Retinal pigment epithelial cell (primary cell): ENCODE data around the gene SSH3.

Experiments
- DNase-seq: peaks from one replicate; pipeline ENCODE4 v3.0.0-alpha.2; 2010; ENCODE audit warnings: low read depth
- H3K4me3 ChIP-seq: 2 replicates; pipeline ENCODE4 v1.5.1; 2011; ENCODE audit warnings: mild to moderate bottlenecking, low read length, control low read depth, moderate library complexity
- TF ChIP-seq, protein P1 (sequence below): conservative IDR thresholded peaks from 2 replicates; pipeline ENCODE4 v1.5.1; 2011; ENCODE audit warnings: low read depth, low read length, control low read depth, inconsistent platforms

Gene SSH3

DNA sequence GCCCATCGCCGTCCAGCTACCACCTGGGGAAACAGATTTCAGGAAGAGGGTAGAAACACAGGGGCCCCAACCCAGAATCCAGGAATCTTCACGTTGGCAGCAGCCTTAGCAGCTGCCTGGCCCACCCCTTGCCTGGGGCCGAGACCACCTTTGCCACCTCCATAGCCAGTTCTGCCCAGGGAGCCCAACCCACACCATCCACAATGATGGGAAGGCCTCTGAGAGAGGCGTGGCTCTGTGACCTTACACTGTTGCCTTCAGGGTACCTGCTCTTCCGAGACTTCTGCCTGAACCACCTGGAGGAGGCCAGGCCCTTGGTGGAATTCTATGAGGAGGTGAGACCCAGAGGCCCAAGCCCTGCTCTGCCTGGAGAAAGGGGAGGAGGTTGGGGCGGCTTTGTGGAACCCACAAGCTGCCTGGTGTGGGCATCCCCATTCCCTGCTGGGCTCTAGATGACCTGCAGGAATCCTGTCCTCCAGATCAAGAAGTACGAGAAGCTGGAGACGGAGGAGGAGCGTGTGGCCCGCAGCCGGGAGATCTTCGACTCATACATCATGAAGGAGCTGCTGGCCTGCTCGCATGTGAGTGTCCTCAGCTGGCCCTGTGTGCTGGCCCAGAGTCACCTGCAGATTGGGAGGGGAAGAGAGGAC is 24.3 kb upstream of the SSH3 start:
- no peak overlapping the region for H3K4me3 ChIP-seq
- DNase-seq, result no peak
- TF ChIP-seq, protein P1, sequence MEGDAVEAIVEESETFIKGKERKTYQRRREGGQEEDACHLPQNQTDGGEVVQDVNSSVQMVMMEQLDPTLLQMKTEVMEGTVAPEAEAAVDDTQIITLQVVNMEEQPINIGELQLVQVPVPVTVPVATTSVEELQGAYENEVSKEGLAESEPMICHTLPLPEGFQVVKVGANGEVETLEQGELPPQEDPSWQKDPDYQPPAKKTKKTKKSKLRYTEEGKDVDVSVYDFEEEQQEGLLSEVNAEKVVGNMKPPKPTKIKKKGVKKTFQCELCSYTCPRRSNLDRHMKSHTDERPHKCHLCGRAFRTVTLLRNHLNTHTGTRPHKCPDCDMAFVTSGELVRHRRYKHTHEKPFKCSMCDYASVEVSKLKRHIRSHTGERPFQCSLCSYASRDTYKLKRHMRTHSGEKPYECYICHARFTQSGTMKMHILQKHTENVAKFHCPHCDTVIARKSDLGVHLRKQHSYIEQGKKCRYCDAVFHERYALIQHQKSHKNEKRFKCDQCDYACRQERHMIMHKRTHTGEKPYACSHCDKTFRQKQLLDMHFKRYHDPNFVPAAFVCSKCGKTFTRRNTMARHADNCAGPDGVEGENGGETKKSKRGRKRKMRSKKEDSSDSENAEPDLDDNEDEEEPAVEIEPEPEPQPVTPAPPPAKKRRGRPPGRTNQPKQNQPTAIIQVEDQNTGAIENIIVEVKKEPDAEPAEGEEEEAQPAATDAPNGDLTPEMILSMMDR, result no peak

DNA sequence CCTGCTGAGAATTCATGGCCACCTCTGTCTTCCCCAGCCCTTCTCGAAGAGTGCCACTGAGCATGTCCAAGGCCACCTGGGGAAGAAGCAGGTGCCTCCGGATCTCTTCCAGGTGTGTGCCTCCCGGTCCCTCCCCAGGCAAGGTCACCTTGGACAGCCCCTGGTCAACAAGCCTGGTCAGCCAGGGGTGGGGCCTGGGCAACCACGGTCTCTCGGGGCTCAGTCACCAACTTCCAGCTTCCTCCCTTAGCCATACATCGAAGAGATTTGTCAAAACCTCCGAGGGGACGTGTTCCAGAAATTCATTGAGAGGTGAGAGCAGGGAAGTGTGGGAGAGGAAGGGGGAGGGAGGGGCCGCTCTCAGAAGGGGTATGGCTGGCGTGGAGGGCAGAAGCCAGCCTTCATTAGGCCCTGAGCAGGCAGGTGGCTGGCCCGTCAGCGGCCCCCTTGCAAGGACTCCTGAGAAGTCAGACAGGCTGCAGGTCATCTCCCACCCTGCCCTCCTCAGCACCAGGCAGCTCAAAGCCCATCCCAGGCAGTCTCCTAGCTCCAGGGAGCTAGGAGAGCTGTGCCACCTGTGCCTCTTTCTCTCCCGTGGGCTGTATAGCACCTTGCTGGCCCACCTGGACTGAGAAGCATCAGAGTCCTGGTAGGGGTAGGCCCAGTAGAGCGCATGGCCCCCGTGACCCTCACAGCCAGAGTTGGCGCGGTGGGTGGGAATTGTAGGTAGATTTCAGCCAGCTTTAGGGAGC is 23.6 kb upstream of the SSH3 start:
- DNase-seq, result no peak
- TF ChIP-seq, protein P1, result no peak
- no peak overlapping the region for H3K4me3 ChIP-seq

DNA sequence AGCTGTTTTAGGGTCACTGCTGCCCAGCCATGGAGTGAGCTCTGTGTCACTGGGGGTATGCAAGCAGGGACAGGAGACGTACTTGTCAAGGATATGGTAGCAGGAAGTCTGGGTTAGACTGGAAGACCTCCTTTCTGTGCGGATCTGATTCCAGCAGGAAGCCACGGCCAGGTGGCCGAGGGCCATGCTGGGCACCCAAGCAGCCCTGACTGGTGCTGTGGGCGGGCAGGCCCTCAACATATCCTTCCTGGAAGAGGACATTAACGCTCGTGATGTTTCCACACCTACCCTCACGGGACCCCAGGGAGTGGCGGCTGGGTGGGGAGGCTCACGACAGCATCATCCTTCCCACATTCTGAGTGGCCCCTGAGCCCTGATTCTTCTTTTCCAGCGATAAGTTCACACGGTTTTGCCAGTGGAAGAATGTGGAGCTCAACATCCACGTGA is 23.0 kb upstream of the SSH3 start:
- DNase-seq, result no peak
- H3K4me3 ChIP-seq, result no peak overlapping the region
- TF ChIP-seq, protein P1, result no peak

DNA sequence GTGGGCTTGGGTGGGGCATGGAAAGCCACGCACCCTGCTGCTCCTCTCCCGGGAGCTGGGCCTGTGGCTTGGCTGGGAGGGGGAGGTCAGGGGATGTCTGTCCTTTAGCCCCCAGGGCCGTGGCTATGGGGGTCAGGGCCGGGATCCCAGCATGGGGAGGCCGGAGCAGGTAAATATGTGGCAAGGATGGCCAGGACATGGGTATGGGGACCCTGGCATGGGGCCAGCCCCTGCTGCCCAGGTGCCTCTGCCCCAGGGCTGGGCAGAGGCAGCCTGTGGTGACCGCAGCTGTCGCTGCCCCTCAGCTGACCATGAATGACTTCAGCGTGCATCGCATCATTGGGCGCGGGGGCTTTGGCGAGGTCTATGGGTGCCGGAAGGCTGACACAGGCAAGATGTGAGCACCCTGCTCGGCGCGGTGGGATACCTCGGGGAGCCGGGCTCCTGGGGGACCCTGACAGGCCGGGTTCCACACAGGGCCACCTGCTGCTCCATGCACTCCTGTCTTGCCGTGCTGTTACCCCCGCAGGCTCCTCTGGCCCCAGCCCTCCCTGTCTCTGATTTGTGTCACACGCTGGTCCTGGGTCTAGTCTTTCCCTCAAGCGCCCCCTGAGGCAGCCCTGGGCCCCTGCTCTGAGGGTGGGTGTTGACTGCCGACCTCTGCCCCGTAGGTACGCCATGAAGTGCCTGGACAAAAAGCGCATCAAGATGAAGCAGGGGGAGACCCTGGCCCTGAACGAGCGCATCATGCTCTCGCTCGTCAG is 22.4 kb upstream of the SSH3 start:
- no peak overlapping the region for H3K4me3 ChIP-seq
- no peak for DNase-seq
- TF ChIP-seq, protein P1, result no peak

DNA sequence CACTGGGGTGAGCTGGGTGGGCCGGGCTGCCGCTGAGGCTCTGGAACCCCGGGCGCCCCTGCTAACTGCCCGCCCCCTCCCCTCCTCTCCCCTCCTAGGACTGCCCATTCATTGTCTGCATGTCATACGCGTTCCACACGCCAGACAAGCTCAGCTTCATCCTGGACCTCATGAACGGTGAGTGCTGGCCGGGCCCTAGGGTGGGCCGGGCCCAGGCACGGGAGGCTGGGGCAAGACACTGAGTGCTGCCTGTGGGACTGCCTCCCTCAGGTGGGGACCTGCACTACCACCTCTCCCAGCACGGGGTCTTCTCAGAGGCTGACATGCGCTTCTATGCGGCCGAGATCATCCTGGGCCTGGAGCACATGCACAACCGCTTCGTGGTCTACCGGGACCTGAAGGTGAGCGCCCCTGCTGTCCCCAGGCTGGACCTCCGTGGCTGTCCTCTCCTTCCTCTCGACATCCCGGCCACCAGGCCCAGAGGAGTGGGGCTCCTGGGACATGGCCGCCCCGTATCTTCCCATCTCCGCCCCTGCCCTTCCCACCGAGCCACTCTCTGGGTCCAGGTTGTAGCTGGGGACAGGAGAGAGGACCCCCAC is 21.7 kb upstream of the SSH3 start:
- TF ChIP-seq, protein P1, result no peak
- DNase-seq, result no peak
- H3K4me3 ChIP-seq, result no peak overlapping the region

DNA sequence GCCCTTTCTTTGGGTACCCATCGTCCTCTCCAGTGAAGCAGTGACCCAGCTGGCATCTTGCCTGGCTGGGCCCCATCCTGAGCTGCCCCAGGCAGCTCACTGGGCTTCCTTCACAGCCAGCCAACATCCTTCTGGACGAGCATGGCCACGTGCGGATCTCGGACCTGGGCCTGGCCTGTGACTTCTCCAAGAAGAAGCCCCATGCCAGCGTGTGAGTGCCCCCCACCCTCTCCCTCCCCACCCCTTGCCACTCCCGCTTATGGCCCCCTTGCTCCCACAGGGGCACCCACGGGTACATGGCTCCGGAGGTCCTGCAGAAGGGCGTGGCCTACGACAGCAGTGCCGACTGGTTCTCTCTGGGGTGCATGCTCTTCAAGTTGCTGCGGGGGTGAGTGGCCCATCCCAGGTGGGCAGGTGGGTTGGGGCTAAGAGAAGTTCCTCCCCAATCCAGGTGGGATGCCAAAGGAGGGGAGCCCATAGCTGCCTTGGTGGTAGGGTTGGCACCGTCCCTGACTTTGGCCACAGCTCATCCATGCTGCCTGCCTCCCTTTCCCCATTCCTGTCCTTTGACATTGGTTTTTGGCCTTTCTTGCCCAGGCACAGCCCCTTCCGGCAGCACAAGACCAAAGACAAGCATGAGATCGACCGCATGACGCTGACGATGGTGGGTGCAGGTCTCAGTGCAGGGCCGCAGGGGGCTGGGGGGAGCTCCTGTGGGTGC is 21.0 kb upstream of the SSH3 start:
- DNase-seq, result no peak
- no peak overlapping the region for H3K4me3 ChIP-seq
- TF ChIP-seq, protein P1, result no peak
